C4-2B (cell line): ENCODE results near the gene ADORA2B.

ENCODE experiments used
- H3K27ac ChIP-seq: fragments of 450-650 bp; 2 replicates; pipeline ENCODE4 v1.5.1; 2017
- ZFX ChIP-seq: fragments of 450-650 bp; IDR thresholded peaks from 2 replicates; pipeline ENCODE4 v1.6.1; 2017
- TF ChIP-seq, protein P1 (sequence below): fragments of 450-650 bp; conservative IDR thresholded peaks from 2 replicates; pipeline ENCODE4 v1.5.1; 2017; ENCODE audit warnings: mild to moderate bottlenecking

ADORA2B gene

DNA sequence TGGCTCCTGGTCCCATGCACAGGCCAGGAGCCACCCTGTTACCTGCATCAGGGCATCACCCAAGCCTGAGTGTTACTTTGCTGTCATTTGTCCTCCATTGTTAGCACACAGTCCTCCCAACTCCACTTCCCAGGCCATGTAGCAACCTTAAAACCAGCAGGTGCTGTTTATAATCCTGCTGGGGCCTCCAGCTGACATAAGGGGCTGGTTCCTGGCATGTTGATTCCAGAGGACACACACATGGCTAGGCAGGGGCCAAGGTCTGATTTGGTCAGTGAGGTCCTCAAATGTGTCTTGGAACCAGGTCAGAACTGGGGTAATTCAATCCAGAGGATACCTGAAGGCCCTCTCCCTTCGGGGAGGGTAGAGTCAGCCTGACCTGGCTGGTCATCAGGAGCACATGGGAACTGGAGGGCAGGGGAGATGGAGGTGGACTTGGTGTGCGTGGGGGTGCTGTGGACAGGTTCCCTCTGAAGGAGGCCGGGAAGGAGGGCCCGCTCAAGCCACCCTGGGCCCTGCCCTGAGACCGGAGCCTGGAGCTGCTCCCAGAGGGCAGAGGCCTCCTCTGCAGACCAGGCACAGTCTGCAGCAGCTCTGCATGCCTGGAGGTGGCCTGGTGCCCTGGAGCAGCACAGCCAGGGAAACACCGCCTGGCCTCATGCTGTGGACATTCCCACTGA is 6.6 kb downstream of the ADORA2B start:
- H3K27ac ChIP-seq: no peak overlapping the region
- TF ChIP-seq ZFX: no peak
- TF ChIP-seq, protein P1, sequence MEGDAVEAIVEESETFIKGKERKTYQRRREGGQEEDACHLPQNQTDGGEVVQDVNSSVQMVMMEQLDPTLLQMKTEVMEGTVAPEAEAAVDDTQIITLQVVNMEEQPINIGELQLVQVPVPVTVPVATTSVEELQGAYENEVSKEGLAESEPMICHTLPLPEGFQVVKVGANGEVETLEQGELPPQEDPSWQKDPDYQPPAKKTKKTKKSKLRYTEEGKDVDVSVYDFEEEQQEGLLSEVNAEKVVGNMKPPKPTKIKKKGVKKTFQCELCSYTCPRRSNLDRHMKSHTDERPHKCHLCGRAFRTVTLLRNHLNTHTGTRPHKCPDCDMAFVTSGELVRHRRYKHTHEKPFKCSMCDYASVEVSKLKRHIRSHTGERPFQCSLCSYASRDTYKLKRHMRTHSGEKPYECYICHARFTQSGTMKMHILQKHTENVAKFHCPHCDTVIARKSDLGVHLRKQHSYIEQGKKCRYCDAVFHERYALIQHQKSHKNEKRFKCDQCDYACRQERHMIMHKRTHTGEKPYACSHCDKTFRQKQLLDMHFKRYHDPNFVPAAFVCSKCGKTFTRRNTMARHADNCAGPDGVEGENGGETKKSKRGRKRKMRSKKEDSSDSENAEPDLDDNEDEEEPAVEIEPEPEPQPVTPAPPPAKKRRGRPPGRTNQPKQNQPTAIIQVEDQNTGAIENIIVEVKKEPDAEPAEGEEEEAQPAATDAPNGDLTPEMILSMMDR: no peak

GRCh38 chr17:15952048-15952532 is 7.2 kb downstream of the ADORA2B start:
- no peak for TF ChIP-seq ZFX
- TF ChIP-seq, protein P1: no peak
- no peak overlapping the region for H3K27ac ChIP-seq

DNA sequence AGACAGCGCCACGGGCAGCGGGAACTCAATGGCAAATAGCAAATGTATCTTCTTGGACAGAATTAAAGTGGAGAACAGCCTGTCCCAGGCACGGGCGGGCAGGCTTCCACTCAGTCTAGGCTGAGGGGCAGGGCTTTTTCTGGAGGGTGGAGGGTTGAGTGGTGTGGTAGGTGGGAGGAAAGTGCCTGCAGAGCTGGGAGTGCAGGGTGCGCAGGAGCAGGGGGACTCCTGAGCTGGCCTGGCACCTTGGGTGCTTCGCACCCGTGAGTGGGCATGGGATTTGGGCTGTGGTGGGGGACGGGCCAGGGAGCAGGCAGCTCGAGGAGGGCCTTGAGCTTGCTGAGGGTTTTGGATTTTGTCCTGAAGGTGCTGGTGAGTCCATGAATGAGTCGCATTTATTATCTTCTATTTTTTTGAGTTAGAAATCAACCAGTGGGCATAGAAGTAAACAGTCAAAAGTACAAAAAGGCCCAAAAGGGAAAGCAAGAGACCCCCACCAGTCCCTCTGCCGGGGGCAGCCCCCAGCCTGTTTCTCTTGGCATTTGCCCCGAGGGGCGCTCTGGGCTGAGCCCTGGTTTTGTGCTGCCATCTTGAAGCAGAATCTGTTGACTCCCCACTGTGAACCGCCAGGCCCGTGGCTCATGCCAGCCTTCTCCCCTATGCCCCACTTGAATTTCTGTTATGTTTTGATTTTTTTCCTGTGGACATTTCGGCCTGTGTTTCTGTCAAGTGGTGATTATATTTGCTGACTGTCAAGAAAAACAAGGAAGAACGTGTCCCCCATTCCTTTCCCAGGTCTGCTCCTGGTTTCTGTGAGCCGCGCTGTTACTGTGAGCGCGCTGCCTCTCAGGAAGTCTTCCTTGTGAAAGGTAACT is 8.2 kb downstream of the ADORA2B start:
- no peak overlapping the region for H3K27ac ChIP-seq
- no peak for TF ChIP-seq ZFX

- no peak overlapping the region for H3K27ac ChIP-seq
- TF ChIP-seq, protein P1: no peak
- TF ChIP-seq ZFX: no peak
Observed at GRCh38 chr17:15954222-15954621, 9.3 kb downstream of the ADORA2B start.

GRCh38 chr17:15955793-15956541 is 11.0 kb downstream of the ADORA2B start:
- H3K27ac ChIP-seq: no peak overlapping the region
- no peak for TF ChIP-seq ZFX
- TF ChIP-seq, protein P1: no peak

DNA sequence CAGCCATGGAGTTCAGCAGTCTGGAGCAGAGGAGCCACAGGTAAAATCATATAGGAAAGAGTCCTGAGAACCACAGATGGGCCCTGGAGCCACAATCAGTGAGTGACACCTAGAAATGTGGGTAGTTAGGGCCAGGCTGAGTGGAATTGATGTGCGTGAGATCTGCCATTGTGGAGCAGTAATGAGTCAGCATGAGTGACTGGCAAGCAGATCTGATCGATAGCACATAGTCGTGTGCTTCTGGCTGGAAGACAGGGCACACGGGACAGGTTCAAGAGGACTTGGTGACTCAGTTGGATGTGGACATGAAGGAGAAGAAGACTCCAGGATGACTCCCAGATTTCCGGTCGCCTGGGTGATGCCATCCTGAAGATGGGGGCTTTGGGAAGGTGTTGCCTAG is 12.3 kb downstream of the ADORA2B start:
- TF ChIP-seq, protein P1: no peak
- no peak for TF ChIP-seq ZFX

DNA sequence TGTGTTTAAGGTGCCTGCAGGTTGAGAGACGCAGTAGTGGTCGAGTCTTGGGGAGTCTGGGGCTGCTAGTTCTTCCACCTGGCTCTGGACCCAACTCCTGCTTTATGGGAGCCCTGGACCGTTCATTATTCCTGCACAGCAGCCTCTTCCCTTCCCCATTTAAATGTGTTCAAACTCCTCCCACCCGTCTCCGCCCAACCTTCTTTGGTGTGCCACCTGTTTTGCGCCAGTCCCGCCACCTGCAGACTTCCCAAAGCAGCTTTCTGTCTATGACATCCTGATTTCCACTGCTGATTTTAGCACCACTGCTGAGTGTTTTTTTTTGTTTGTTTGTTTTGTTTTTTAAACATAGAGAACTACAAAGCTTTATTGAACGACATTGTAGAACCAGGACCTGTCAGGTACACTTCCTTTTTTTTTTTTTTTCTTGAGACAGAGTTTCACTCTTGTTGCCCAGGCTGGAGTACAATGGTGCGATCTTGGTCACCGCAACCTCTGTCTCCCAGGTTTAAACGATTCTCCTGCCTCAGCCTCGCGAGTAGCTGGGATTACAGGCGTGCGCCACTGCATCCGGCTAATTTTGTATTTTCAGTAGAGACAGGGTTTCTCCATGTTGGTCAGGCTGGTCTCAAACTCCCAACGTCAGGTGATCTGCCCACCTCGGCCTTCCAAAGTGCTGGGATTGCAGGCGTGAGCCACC is 12.8 kb downstream of the ADORA2B start:
- no peak for TF ChIP-seq ZFX
- TF ChIP-seq, protein P1: no peak
- no peak overlapping the region for H3K27ac ChIP-seq

More for the DNA sequence above, 12.3 kb downstream of the ADORA2B start:
- no peak overlapping the region for H3K27ac ChIP-seq
